HepG2 (cell line): ENCODE measurements around the gene TUBAL3. TPM values are rescaled to one million over a fixed set of nuclear protein-coding genes. Genes with fewer than 3 reads are reported as not detected.

ENCODE experiments used
- BCL6 ChIP-seq: IDR thresholded peaks from 2 replicates; pipeline ENCODE4 v1.6.1; 2016; ENCODE audit warnings: missing genetic modification reagents, missing compliant biosample characterization
- ELF4 ChIP-seq: sonication (generic); formaldehyde crosslinking; IDR thresholded peaks from 2 replicates; pipeline ENCODE4 v1.5.0; 2020; ENCODE audit warnings: missing genetic modification reagents, mild to moderate bottlenecking, moderate library complexity, borderline replicate concordance
- FOXJ3 ChIP-seq: sonication (generic); formaldehyde crosslinking; IDR thresholded peaks from 2 replicates; pipeline ENCODE4 v1.4.0; 2020; ENCODE audit warnings: missing genetic modification reagents, mild to moderate bottlenecking, borderline replicate concordance
- IRF2 ChIP-seq: IDR thresholded peaks from 2 replicates; pipeline ENCODE4 v1.6.1; 2018; ENCODE audit warnings: missing genetic modification reagents, missing compliant biosample characterization
- KMT2B ChIP-seq: IDR thresholded peaks from 2 replicates; pipeline ENCODE4 v1.6.1; 2016; ENCODE audit warnings: missing genetic modification reagents, missing compliant biosample characterization
- MED13 ChIP-seq: sonication (generic); formaldehyde crosslinking; IDR thresholded peaks from 2 replicates; pipeline ENCODE4 v1.5.0; 2020; ENCODE audit warnings: missing genetic modification reagents
- NFIC ChIP-seq: IDR thresholded peaks from 2 replicates; pipeline ENCODE4 v1.6.1; 2012; ENCODE audit warnings: mild to moderate bottlenecking, low read length, inconsistent platforms
- RAD51 ChIP-seq: fragments of 450-650 bp; IDR thresholded peaks from 2 replicates; pipeline ENCODE4 v1.6.1; 2016; ENCODE audit warnings: borderline replicate concordance
- SALL2 ChIP-seq: sonication (generic); formaldehyde crosslinking; IDR thresholded peaks from 2 replicates; pipeline ENCODE4 v1.8.1; 2023; ENCODE audit warnings: mild to moderate bottlenecking, missing genetic modification reagents, inconsistent platforms
- SP140L ChIP-seq: sonication (generic); formaldehyde crosslinking; IDR thresholded peaks from 2 replicates; pipeline ENCODE4 v1.4.0; 2020; ENCODE audit warnings: missing genetic modification reagents, borderline replicate concordance
- TCF7 ChIP-seq: sonication (generic); IDR thresholded peaks from 2 replicates; pipeline ENCODE4 v1.6.1; 2016; ENCODE audit warnings: antibody characterized with exemption, low read depth
- YY1 ChIP-seq: IDR thresholded peaks from 2 replicates; pipeline ENCODE4 v1.6.1; 2011; ENCODE audit warnings: low read length, low read depth, moderate library complexity, mild to moderate bottlenecking; ENCODE audit not compliant: insufficient read depth, insufficient replicate concordance
- ZBTB38 ChIP-seq: sonication (generic); formaldehyde crosslinking; IDR thresholded peaks from 2 replicates; pipeline ENCODE4 v1.5.1; 2020; ENCODE audit warnings: mild to moderate bottlenecking, missing genetic modification reagents
- ZBTB42 ChIP-seq: sonication (generic); formaldehyde crosslinking; IDR thresholded peaks from 2 replicates; pipeline ENCODE4 v1.5.0; 2020; ENCODE audit warnings: mild to moderate bottlenecking, missing genetic modification reagents
- ZKSCAN8 ChIP-seq: IDR thresholded peaks from 2 replicates; pipeline ENCODE4 v1.6.1; 2016; ENCODE audit warnings: borderline replicate concordance, missing genetic modification reagents, missing compliant biosample characterization
- ZNF138 ChIP-seq: sonication (generic); formaldehyde crosslinking; IDR thresholded peaks from 2 replicates; pipeline ENCODE4 v1.5.0; 2020; ENCODE audit warnings: mild to moderate bottlenecking, low read depth, missing genetic modification reagents
- ZNF431 ChIP-seq: sonication (generic); formaldehyde crosslinking; IDR thresholded peaks from 2 replicates; pipeline ENCODE4 v1.9.0; 2022; ENCODE audit warnings: missing genetic modification reagents, low read depth, mild to moderate bottlenecking, borderline replicate concordance
- ZNF432 ChIP-seq: sonication (generic); formaldehyde crosslinking; IDR thresholded peaks from 2 replicates; pipeline ENCODE4 v1.5.0; 2020; ENCODE audit warnings: missing genetic modification reagents, mild to moderate bottlenecking, borderline replicate concordance
- ZNF644 ChIP-seq: IDR thresholded peaks from 2 replicates; pipeline ENCODE4 v1.6.1; 2016; ENCODE audit warnings: low read depth
- ZNF746 ChIP-seq: sonication (generic); formaldehyde crosslinking; IDR thresholded peaks from 2 replicates; pipeline ENCODE4 v1.8.0; 2022; ENCODE audit warnings: mild to moderate bottlenecking, missing genetic modification reagents
- ZSCAN30 ChIP-seq: sonication (generic); formaldehyde crosslinking; IDR thresholded peaks from 2 replicates; pipeline ENCODE4 v1.5.0; 2020; ENCODE audit warnings: mild to moderate bottlenecking, missing genetic modification reagents
- polyA plus RNA-seq, 8 experiments: library from polyadenylated mRNA; depleted of rRNA in 3 of 8; stranded (reverse) in 7 of 8; unstranded in 1 of 8; fragments of >200 nt; fragmentation: Illumina TruSeq in 4 of 8; extraction: Trizol in 4 of 8; gene quantifications; 2 replicates each; pipeline versions ENCODE4 v1.2.1 to v1.2.3, GENCODE V29; 2011 to 2016; ENCODE audit warnings: low read depth in 4 of 8, missing spikeins in 1 of 8, mixed read lengths in 1 of 8; ENCODE audit not compliant: insufficient read depth in 1 of 8
- total RNA-seq, 5 experiments: library from RNA; depleted of rRNA; stranded (reverse); fragments of >200 nt; fragmentation: Illumina TruSeq; extraction: Trizol; gene quantifications; 2 replicates each; pipeline ENCODE4 v1.2.3, GENCODE V29; 2016; ENCODE audit warnings: low read depth in 1 of 5
- TF ChIP-seq, protein P1 (sequence below): sonication (generic); formaldehyde crosslinking; IDR thresholded peaks from 2 replicates; pipeline ENCODE4 v1.4.0; 2020; ENCODE audit warnings: missing genetic modification reagents
- TF ChIP-seq, protein P2 (sequence below): sonication (generic); formaldehyde crosslinking; conservative IDR thresholded peaks from 2 replicates; pipeline ENCODE4 v1.8.0; 2022; ENCODE audit warnings: mild to moderate bottlenecking, moderate library complexity, missing genetic modification reagents
- TF ChIP-seq, protein P3 (sequence below): IDR thresholded peaks from 2 replicates; pipeline ENCODE4 v1.6.1; 2012; ENCODE audit warnings: inconsistent platforms
- TF ChIP-seq, protein P4 (sequence below): sonication (generic); formaldehyde crosslinking; IDR thresholded peaks from 2 replicates; pipeline ENCODE4 v1.5.1; 2020; ENCODE audit warnings: missing genetic modification reagents, mild to moderate bottlenecking, borderline replicate concordance
- TF ChIP-seq, protein P5 (sequence below): sonication (generic); formaldehyde crosslinking; IDR thresholded peaks from 2 replicates; pipeline ENCODE4 v1.4.0; 2020; ENCODE audit warnings: missing genetic modification reagents
- TF ChIP-seq, protein P6 (sequence below): sonication (generic); formaldehyde crosslinking; IDR thresholded peaks from 2 replicates; pipeline ENCODE4 v1.4.0; 2020; ENCODE audit warnings: missing genetic modification reagents, borderline replicate concordance

TUBAL3 gene
- total and polyA plus RNA-seq, 2 of the 13 experiments (the other 11 are each of a cell fraction or from before 2014, with no cell fraction given): 0.07 to 0.26 TPM

DNA sequence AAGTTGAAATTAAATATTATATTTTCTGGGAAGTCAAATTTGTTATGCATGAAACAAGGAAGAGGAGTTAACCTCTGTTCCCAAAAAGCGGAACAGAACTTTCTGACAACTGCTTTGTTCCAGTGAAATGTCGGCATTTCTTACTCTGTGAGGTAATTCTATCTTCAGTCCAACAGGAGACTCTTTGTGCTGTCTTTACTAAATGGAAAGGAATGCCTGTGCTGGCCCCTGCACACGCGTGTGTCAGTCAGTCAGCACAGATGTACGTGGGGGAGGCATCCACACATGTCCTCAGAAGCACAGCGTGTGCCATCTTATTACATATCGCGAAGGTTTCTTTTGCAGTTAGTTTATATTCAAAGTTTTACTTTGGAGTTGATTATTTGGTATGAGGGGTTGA is 45.2 kb upstream of the TUBAL3 start (continued):
- TF ChIP-seq, protein P1, sequence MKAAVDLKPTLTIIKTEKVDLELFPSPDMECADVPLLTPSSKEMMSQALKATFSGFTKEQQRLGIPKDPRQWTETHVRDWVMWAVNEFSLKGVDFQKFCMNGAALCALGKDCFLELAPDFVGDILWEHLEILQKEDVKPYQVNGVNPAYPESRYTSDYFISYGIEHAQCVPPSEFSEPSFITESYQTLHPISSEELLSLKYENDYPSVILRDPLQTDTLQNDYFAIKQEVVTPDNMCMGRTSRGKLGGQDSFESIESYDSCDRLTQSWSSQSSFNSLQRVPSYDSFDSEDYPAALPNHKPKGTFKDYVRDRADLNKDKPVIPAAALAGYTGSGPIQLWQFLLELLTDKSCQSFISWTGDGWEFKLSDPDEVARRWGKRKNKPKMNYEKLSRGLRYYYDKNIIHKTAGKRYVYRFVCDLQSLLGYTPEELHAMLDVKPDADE (CRISPR knock-in tag): no peak
- no peak for TF ChIP-seq KMT2B (CRISPR knock-in tag)
- TF ChIP-seq, protein P2, sequence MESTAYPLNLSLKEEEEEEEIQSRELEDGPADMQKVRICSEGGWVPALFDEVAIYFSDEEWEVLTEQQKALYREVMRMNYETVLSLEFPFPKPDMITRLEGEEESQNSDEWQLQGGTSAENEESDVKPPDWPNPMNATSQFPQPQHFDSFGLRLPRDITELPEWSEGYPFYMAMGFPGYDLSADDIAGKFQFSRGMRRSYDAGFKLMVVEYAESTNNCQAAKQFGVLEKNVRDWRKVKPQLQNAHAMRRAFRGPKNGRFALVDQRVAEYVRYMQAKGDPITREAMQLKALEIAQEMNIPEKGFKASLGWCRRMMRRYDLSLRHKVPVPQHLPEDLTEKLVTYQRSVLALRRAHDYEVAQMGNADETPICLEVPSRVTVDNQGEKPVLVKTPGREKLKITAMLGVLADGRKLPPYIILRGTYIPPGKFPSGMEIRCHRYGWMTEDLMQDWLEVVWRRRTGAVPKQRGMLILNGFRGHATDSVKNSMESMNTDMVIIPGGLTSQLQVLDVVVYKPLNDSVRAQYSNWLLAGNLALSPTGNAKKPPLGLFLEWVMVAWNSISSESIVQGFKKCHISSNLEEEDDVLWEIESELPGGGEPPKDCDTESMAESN (CRISPR knock-in tag): no peak
- TF ChIP-seq TCF7: no peak
- no peak for TF ChIP-seq ZNF432 (CRISPR knock-in tag)
- TF ChIP-seq NFIC: no peak
- peak; percentile 83 for TF ChIP-seq ZBTB38
- no peak for TF ChIP-seq ZSCAN30 (CRISPR knock-in tag)
- TF ChIP-seq MED13: no peak
- no peak for TF ChIP-seq ELF4 (CRISPR knock-in tag)
- TF ChIP-seq SP140L: no peak
- 0 out of 2 replicates have a peak, but pooled peaks have one; percentile 10 for TF ChIP-seq BCL6 (CRISPR knock-in tag)
- TF ChIP-seq, protein P3, sequence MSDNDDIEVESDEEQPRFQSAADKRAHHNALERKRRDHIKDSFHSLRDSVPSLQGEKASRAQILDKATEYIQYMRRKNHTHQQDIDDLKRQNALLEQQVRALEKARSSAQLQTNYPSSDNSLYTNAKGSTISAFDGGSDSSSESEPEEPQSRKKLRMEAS: no peak
- no peak for TF ChIP-seq ZNF431 (CRISPR knock-in tag)
- TF ChIP-seq, protein P4, sequence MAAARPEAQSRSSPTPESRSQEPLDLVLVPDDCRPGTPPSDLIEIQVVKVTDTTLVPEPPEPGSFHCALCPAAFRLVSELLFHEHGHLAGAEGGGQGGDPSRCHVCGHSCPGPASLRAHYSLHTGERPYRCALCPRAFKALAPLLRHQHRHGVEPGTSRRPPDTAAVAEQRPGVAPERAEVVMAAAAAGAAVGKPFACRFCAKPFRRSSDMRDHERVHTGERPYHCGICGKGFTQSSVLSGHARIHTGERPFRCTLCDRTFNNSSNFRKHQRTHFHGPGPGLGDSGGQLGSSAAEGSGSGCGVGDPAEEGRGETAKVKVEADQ (CRISPR knock-in tag): no peak
- no peak for TF ChIP-seq ZKSCAN8 (CRISPR knock-in tag)
- TF ChIP-seq RAD51: no peak
- TF ChIP-seq, protein P5, sequence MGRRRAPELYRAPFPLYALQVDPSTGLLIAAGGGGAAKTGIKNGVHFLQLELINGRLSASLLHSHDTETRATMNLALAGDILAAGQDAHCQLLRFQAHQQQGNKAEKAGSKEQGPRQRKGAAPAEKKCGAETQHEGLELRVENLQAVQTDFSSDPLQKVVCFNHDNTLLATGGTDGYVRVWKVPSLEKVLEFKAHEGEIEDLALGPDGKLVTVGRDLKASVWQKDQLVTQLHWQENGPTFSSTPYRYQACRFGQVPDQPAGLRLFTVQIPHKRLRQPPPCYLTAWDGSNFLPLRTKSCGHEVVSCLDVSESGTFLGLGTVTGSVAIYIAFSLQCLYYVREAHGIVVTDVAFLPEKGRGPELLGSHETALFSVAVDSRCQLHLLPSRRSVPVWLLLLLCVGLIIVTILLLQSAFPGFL (CRISPR knock-in tag): no peak
- TF ChIP-seq SALL2 (CRISPR knock-in tag): no peak
- no peak for TF ChIP-seq ZNF746
- no peak for TF ChIP-seq YY1
- TF ChIP-seq ZBTB42 (CRISPR knock-in tag): no peak
- TF ChIP-seq IRF2: 0 out of 2 replicates have a peak, but pooled peaks have one; percentile 45
- no peak for TF ChIP-seq ZNF644
- TF ChIP-seq ZNF138 (CRISPR knock-in tag): no peak
- no peak for TF ChIP-seq FOXJ3
- TF ChIP-seq, protein P6, sequence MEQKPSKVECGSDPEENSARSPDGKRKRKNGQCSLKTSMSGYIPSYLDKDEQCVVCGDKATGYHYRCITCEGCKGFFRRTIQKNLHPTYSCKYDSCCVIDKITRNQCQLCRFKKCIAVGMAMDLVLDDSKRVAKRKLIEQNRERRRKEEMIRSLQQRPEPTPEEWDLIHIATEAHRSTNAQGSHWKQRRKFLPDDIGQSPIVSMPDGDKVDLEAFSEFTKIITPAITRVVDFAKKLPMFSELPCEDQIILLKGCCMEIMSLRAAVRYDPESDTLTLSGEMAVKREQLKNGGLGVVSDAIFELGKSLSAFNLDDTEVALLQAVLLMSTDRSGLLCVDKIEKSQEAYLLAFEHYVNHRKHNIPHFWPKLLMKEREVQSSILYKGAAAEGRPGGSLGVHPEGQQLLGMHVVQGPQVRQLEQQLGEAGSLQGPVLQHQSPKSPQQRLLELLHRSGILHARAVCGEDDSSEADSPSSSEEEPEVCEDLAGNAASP (CRISPR knock-in tag): no peak
